PC-9 (cell line): Measurements from ENCODE around the gene MAPK12. TPM values are rescaled to one million over a fixed set of nuclear protein-coding genes. Genes with fewer than 3 reads are reported as not detected.

Experiments used
- BruUV-seq: library from RNA; stranded (reverse); fragments of 400-500 nt; replicated peaks from 2 replicates; lab custom pipeline; 2021; lab: Mats Ljungman, UMichigan
- CTCF ChIA-PET: fragments of 300-600 bp; sonication (Branson Sonifier 250); formaldehyde crosslinking; loops from one replicate; lab custom pipeline; 2022; ENCODE audit warnings: antibody characterized with exemption; lab: Charles Lee
- POLR2A ChIA-PET: fragments of 300-600 bp; sonication (Branson Sonifier 250); formaldehyde crosslinking; loops from one replicate; lab custom pipeline; 2022; ENCODE audit warnings: antibody characterized with exemption; ENCODE audit not compliant: unreplicated experiment; lab: Charles Lee
- DNase-seq, 2 experiments: peaks; one replicate each; pipeline versions ENCODE4 v3.0.0 to v3.0.0-alpha.2; 2015 to 2022; ENCODE audit warnings: mixed read lengths in 1 of 2
- H2AFZ ChIP-seq: fragments of 200-600 bp; sonication (generic); 2 replicates; pipeline ENCODE4 v1.8.1; 2017; ENCODE audit warnings: antibody characterized with exemption
- H3F3A ChIP-seq: fragments of 200-600 bp; sonication (generic); 2 replicates; pipeline ENCODE4 v1.8.1; 2017; ENCODE audit warnings: antibody characterized with exemption, mild to moderate bottlenecking, low read depth; ENCODE audit not compliant: insufficient read depth
- H3K27ac ChIP-seq: fragments of 200-600 bp; sonication (generic); 2 replicates; pipeline ENCODE4 v1.6.1; 2016; ENCODE audit warnings: mixed run types
- H3K27me3 ChIP-seq: fragments of 200-600 bp; sonication (generic); 2 replicates; pipeline ENCODE4 v1.6.1; 2016; ENCODE audit warnings: low read depth, mixed run types; ENCODE audit not compliant: insufficient read depth
- H3K36me3 ChIP-seq: fragments of 200-600 bp; sonication (generic); 2 replicates; pipeline ENCODE4 v1.6.1; 2016; ENCODE audit warnings: low read depth, mixed run types
- H3K4me1 ChIP-seq: fragments of 200-600 bp; sonication (generic); replicated peaks from 2 replicates; pipeline ENCODE4 v1.6.1; 2016; ENCODE audit warnings: mixed run types; ENCODE audit not compliant: insufficient read depth
- H3K4me2 ChIP-seq: fragments of 200-600 bp; sonication (generic); 2 replicates; pipeline ENCODE4 v1.6.1; 2017; ENCODE audit warnings: mixed run types
- H3K4me3 ChIP-seq: fragments of 200-600 bp; sonication (generic); 2 replicates; pipeline ENCODE4 v1.6.1; 2016; ENCODE audit warnings: mixed run types
- H3K79me2 ChIP-seq: fragments of 200-600 bp; sonication (generic); 2 replicates; pipeline ENCODE4 v1.6.1; 2017; ENCODE audit warnings: low read depth, mixed run types
- H3K9me2 ChIP-seq: fragments of 200-600 bp; sonication (generic); 2 replicates; pipeline ENCODE4 v1.8.1; 2017; ENCODE audit warnings: mild to moderate bottlenecking; ENCODE audit not compliant: insufficient read depth
- H3K9me3 ChIP-seq: fragments of 200-600 bp; sonication (generic); 2 replicates; pipeline ENCODE4 v1.8.1; 2016; ENCODE audit warnings: low read depth; ENCODE audit not compliant: insufficient read depth
- H4K20me1 ChIP-seq: fragments of 200-600 bp; sonication (generic); 2 replicates; pipeline ENCODE4 v1.8.1; 2017; ENCODE audit not compliant: insufficient read depth
- EZH2 ChIP-seq: fragments of 200-600 bp; sonication (generic); IDR thresholded peaks from 2 replicates; pipeline ENCODE4 v1.8.0; 2017; ENCODE audit warnings: antibody characterized with exemption, low read depth
- intact Hi-C: fragments of 100-400 bp; cut with micrococcal nuclease; formaldehyde crosslinking; loops from one replicate; pipeline ENCODE4 v1.10.0; 2022; ENCODE audit not compliant: unreplicated experiment
- total RNA-seq: library from RNA; stranded (reverse); gene quantifications from 2 replicates; pipeline ENCODE4 v1.2.3, GENCODE V29; 2021
- TF ChIP-seq, protein P1 (sequence below): fragments of 200-600 bp; sonication (generic); conservative IDR thresholded peaks from 2 replicates; pipeline ENCODE4 v1.6.1; 2017; ENCODE audit warnings: mixed run types, antibody characterized with exemption, mild to moderate bottlenecking, moderate library complexity

MAPK12 gene
- total RNA-seq, 1 experiment from 2014 or later: 48.5 TPM

- Histone ChIP-seq H3K27me3 (no peaks in the 10 kb centered on the region), H3K9me3 (no peaks in the 10 kb centered on the region), H3K79me2 (peaks cover 21% of the 10 kb centered on the region), H3K9me2 (no peaks in the 10 kb centered on the region), H3K4me2 (no peak overlapping the region), H3K27ac (no peak overlapping the region), H3K4me3 (no peak overlapping the region), H3K4me1 (peaks cover 39% of the 10 kb centered on the region), H4K20me1 (peaks cover 8% of the 10 kb centered on the region), H2AFZ (no peak overlapping the region), H3F3A (peaks cover 68% of the 10 kb centered on the region), H3K36me3 (peaks cover 64% of the 10 kb centered on the region)
- ChIA-PET CTCF (interaction anchor here (1.0 kb wide), 1 partner anchor 26 kb away, joined by 6 read pairs; no protein-coding TSS in a partner anchor), POLR2A (no interaction called here)
- intact Hi-C loops: no loop called here
- no peak for DNase-seq
- TF ChIP-seq, protein P1, sequence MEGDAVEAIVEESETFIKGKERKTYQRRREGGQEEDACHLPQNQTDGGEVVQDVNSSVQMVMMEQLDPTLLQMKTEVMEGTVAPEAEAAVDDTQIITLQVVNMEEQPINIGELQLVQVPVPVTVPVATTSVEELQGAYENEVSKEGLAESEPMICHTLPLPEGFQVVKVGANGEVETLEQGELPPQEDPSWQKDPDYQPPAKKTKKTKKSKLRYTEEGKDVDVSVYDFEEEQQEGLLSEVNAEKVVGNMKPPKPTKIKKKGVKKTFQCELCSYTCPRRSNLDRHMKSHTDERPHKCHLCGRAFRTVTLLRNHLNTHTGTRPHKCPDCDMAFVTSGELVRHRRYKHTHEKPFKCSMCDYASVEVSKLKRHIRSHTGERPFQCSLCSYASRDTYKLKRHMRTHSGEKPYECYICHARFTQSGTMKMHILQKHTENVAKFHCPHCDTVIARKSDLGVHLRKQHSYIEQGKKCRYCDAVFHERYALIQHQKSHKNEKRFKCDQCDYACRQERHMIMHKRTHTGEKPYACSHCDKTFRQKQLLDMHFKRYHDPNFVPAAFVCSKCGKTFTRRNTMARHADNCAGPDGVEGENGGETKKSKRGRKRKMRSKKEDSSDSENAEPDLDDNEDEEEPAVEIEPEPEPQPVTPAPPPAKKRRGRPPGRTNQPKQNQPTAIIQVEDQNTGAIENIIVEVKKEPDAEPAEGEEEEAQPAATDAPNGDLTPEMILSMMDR: no peak
- no peak for TF ChIP-seq EZH2
- no TSS peak for BruUV-seq
These were observed 18.7 kb upstream of the MAPK12 start for GRCh38 chr22:50280022-50280707.

DNA sequence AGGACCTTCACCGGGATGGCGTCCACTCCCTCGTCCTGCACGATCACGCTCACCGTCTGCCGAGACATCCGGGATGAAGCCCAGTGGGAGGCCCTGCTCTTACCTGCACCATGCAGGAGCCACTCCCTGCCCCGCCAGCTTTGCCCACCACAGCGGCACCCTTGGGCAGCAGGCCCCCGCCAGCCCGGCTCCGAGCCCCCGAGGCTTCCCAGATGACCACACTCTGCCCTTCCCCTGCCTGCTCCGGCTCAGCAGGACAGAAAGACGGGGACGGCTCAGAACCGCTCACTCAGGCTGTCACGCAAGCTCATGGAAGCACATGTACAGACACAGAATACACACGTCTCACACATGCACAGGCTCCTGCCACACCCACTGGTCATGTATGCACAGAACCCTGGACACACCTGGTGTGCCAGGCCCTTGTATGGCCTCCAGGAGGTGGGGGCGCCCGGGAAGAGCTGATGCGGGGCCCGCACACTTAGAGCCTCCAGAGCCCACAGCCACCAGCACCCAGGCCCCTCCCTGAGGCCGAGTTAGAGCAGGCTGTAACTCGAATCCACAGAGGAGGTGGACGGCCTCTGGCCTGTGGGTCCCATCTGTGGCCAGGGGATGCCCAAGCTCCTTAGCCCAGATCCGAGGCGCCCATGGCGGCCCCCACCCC lies 17.6 kb upstream of the MAPK12 start:
- intact Hi-C loops: no loop called here
- Histone ChIP-seq H3K36me3 (peaks cover 68% of the 10 kb centered on the region), H3K4me1 (peaks cover 42% of the 10 kb centered on the region), H3K27ac (no peak overlapping the region), H3K9me2 (no peaks in the 10 kb centered on the region), H2AFZ (no peak overlapping the region), H3K27me3 (no peaks in the 10 kb centered on the region), H3F3A (peaks cover 75% of the 10 kb centered on the region), H3K79me2 (peaks cover 21% of the 10 kb centered on the region), H3K4me3 (no peak overlapping the region), H3K9me3 (no peaks in the 10 kb centered on the region), H3K4me2 (no peak overlapping the region), H4K20me1 (peaks cover 15% of the 10 kb centered on the region)
- CTCF ChIA-PET: interaction anchor here (1.0 kb wide), 1 partner anchor 27 kb away, joined by 6 read pairs; no protein-coding TSS in a partner anchor
- BruUV-seq: no TSS peak
- POLR2A ChIA-PET: no interaction called here
- no peak for TF ChIP-seq EZH2
- TF ChIP-seq, protein P1: no peak
- DNase-seq: no peak

- Histone ChIP-seq H3K27ac (no peak overlapping the region), H3K9me2 (no peaks in the 10 kb centered on the region)
These were observed 17.0 kb upstream of the MAPK12 start for GRCh38 chr22:50278461-50278860.

More at GRCh38 chr22:50278461-50278860, 17.0 kb upstream of the MAPK12 start:
- H3K4me3 ChIP-seq: no peak overlapping the region
- TF ChIP-seq, protein P1: no peak
- no peak for TF ChIP-seq EZH2
- peaks cover 79% of the 10 kb centered on the region for H3F3A ChIP-seq
- intact Hi-C loops: no loop called here
- H2AFZ ChIP-seq: no peak overlapping the region
- H4K20me1 ChIP-seq: peaks cover 18% of the 10 kb centered on the region
- H3K27me3 ChIP-seq: no peaks in the 10 kb centered on the region
- peaks cover 66% of the 10 kb centered on the region for H3K36me3 ChIP-seq
- ChIA-PET POLR2A (no interaction called here), CTCF (no interaction called here)
- peaks cover 21% of the 10 kb centered on the region for H3K79me2 ChIP-seq
- DNase-seq: no peak
- peaks cover 38% of the 10 kb centered on the region for H3K4me1 ChIP-seq
- no TSS peak for BruUV-seq
- H3K9me3 ChIP-seq: no peaks in the 10 kb centered on the region
- no peak overlapping the region for H3K4me2 ChIP-seq
